Keratinocyte (primary cell): Measurements from ENCODE around the gene TBK1. TPM values are rescaled to one million over a fixed set of nuclear protein-coding genes. Genes with fewer than 3 reads are reported as not detected.

Source experiments
- DNase-seq: peaks from one replicate; pipeline ENCODE4 v3.0.0-alpha.2; 2011; ENCODE audit warnings: low read depth, missing footprints, low spot score
- FAIRE-seq: peaks from 2 replicates; lab custom pipeline; 2011; peaks lifted over from hg19 to GRCh38; lab: Jason Lieb, UNC
- H2AFZ ChIP-seq: 2 replicates; pipeline ENCODE4 v1.6.0; 2012; ENCODE audit warnings: low read length, control low read depth, inconsistent platforms; ENCODE audit not compliant: control insufficient read depth
- H3K27ac ChIP-seq: 2 replicates; pipeline ENCODE4 v1.5.1; 2011; ENCODE audit warnings: low read length; ENCODE audit not compliant: control insufficient read depth, insufficient read depth
- H3K27me3 ChIP-seq: 3 replicates; pipeline ENCODE4 v1.6.0; 2011; ENCODE audit warnings: low read length; ENCODE audit not compliant: control insufficient read depth, insufficient read depth; ENCODE audit errors: extremely low read depth
- H3K36me3 ChIP-seq, 2 experiments: 2 replicates in 1 of 2; 3 replicates in 1 of 2; pipeline ENCODE4 v1.5.1; 2011; ENCODE audit warnings: low read length in 2 of 2, mild to moderate bottlenecking in 1 of 2; ENCODE audit not compliant: control insufficient read depth in 2 of 2, insufficient read depth in 2 of 2; ENCODE audit errors: extremely low read depth in 1 of 2
- H3K4me1 ChIP-seq: 3 replicates; pipeline ENCODE4 v1.5.1; 2011; ENCODE audit warnings: low read length; ENCODE audit not compliant: control insufficient read depth, insufficient read depth; ENCODE audit errors: extremely low read depth
- H3K4me2 ChIP-seq: 3 replicates; pipeline ENCODE4 v1.6.0; 2011; ENCODE audit warnings: low read depth, low read length; ENCODE audit not compliant: control insufficient read depth, insufficient read depth; ENCODE audit errors: extremely low read depth
- H3K4me3 ChIP-seq, 3 experiments: fragments of 200-600 bp in 1 of 3; sonication (generic) in 1 of 3; 2 replicates in 2 of 3; 3 replicates in 1 of 3; pipeline ENCODE4 v1.5.1; 2011 to 2016; ENCODE audit warnings: low read length in 3 of 3, mild to moderate bottlenecking in 3 of 3, control low read depth in 2 of 3, inconsistent platforms in 1 of 3, low read depth in 1 of 3, mixed read lengths in 1 of 3, mixed run types in 1 of 3, moderate library complexity in 1 of 3; ENCODE audit not compliant: control insufficient read depth in 2 of 3, insufficient read depth in 2 of 3; ENCODE audit errors: extremely low read depth in 1 of 3
- H3K79me2 ChIP-seq: 2 replicates; pipeline ENCODE4 v1.6.0; 2012; ENCODE audit warnings: low read length; ENCODE audit not compliant: control insufficient read depth, insufficient read depth
- H3K9ac ChIP-seq: 3 replicates; pipeline ENCODE4 v1.6.0; 2011; ENCODE audit warnings: low read length; ENCODE audit not compliant: control insufficient read depth, insufficient read depth; ENCODE audit errors: extremely low read depth
- H3K9me1 ChIP-seq: 3 replicates; pipeline ENCODE4 v1.6.0; 2011; ENCODE audit warnings: low read length; ENCODE audit not compliant: control insufficient read depth, insufficient read depth; ENCODE audit errors: extremely low read depth
- H3K9me3 ChIP-seq: 2 replicates; pipeline ENCODE4 v1.5.1; 2012; ENCODE audit warnings: low read depth, low read length; ENCODE audit not compliant: control insufficient read depth
- H4K20me1 ChIP-seq: 3 replicates; pipeline ENCODE4 v1.6.0; 2011; ENCODE audit warnings: low read length; ENCODE audit not compliant: control insufficient read depth, insufficient read depth; ENCODE audit errors: extremely low read depth
- CTCF ChIP-seq, 3 experiments: IDR thresholded peaks in 1 of 3; conservative IDR thresholded peaks in 1 of 3; optimal IDR thresholded peaks in 1 of 3; 2 replicates in 2 of 3; 3 replicates in 1 of 3; pipeline versions ENCODE3 to v1.5.1; 2011; ENCODE audit warnings: low read length in 3 of 3, mild to moderate bottlenecking in 3 of 3, moderate library complexity in 2 of 3, control low read depth in 1 of 3, inconsistent platforms in 1 of 3; ENCODE audit not compliant: insufficient read depth in 2 of 3; ENCODE audit errors: extremely low read depth in 1 of 3
- EZH2 ChIP-seq: IDR thresholded peaks from one replicate; pipeline ENCODE4 v1.6.1; 2012; ENCODE audit warnings: inconsistent platforms, mild to moderate bottlenecking, low read length, moderate library complexity
- dilution Hi-C: fragments of 300-500 bp; cut with MboI; formaldehyde crosslinking; loops from one replicate; pipeline ENCODE4 v1.7.0; 2020; ENCODE audit warnings: low sequenced_read_pairs; ENCODE audit not compliant: extremely low pct_ligation_motif_present
- polyA plus RNA-seq, 5 experiments: library from polyadenylated mRNA; depleted of rRNA in 3 of 5; stranded (reverse) in 3 of 5; stranded (forward) in 1 of 5; unstranded in 1 of 5; fragments of >200 nt; gene quantifications; 1 replicate in 1 of 5; 2 replicates in 3 of 5; 3 replicates in 1 of 5; pipeline versions ENCODE4 v1.2.1 to v1.2.3, GENCODE V29; 2011 to 2012; ENCODE audit warnings: missing spikeins in 2 of 5, low read depth in 1 of 5, low replicate concordance in 1 of 5

TBK1 gene
- polyA plus RNA-seq, 1 donor (not counting 4 experiments of a cell fraction or from before 2014, with no cell fraction given), result 19.1 TPM

GRCh38 chr12:64459394-64459891 lies 7.5 kb downstream of the TBK1 start:
- H3K27ac ChIP-seq, result peak overlapping the region; percentile 58
- H4K20me1 ChIP-seq, result no peaks in the 10 kb centered on the region
- peaks cover 2% of the 10 kb centered on the region for H3K9me1 ChIP-seq
- H2AFZ ChIP-seq, result peak overlapping the region; percentile 16
- dilution Hi-C loops, result no loop called here
- H3K36me3 ChIP-seq, result peaks cover 0 to 10% of the 10 kb centered on the region in 2 experiments
- H3K27me3 ChIP-seq, result no peaks in the 10 kb centered on the region
- FAIRE-seq (peak; percentile 26), DNase-seq (no peak)
- H3K4me3 ChIP-seq, result peak overlapping the region; percentile 8 to 56 (median 43)
- no peaks in the 10 kb centered on the region for H3K9me3 ChIP-seq
- peaks cover 55% of the 10 kb centered on the region for H3K79me2 ChIP-seq
- peaks cover 22% of the 10 kb centered on the region for H3K4me1 ChIP-seq
- H3K9ac ChIP-seq, result peak overlapping the region; percentile 42
- TF ChIP-seq EZH2, result no peak
- TF ChIP-seq CTCF (optimal IDR thresholded peaks at IDR 0.05 in 1 of 3, IDR thresholded peaks at IDR 0.05 in 1 of 3, conservative IDR thresholded peaks at IDR 0.05 in 1 of 3; ENCODE audit: extremely low read depth in 1 of 3, insufficient read depth in 2 of 3, low read length in 3 of 3), result no peak
- peak overlapping the region; percentile 59 for H3K4me2 ChIP-seq

- Histone ChIP-seq H3K9ac (no peak overlapping the region), H4K20me1 (no peaks in the 10 kb centered on the region), H3K9me1 (peaks cover 2% of the 10 kb centered on the region), H3K4me1 (peaks cover 22% of the 10 kb centered on the region), H3K36me3 (peaks cover 2 to 10% of the 10 kb centered on the region in 2 experiments), H3K4me3 (no peak overlapping the region), H3K27ac (peak overlapping the region; percentile 62), H2AFZ (no peak overlapping the region), H3K9me3 (no peaks in the 10 kb centered on the region), H3K27me3 (no peaks in the 10 kb centered on the region), H3K4me2 (peak overlapping the region; percentile 29), H3K79me2 (peaks cover 36% of the 10 kb centered on the region)
- DNase-seq (peak; percentile 21), FAIRE-seq (peak; percentile 67)
- dilution Hi-C loops, result no loop called here
- no peak for TF ChIP-seq EZH2
- no peak for TF ChIP-seq CTCF (optimal IDR thresholded peaks at IDR 0.05 in 1 of 3, IDR thresholded peaks at IDR 0.05 in 1 of 3, conservative IDR thresholded peaks at IDR 0.05 in 1 of 3; ENCODE audit: extremely low read depth in 1 of 3, insufficient read depth in 2 of 3, low read length in 3 of 3)
Measured at GRCh38 chr12:64461634-64462414, 9.9 kb downstream of the TBK1 start.
